SK-N-SH treated with all-trans-retinoic acid at 6 μM for 48 hours (cell line): Measurements from ENCODE around the gene CCNT1.
"Not testable (repeated sequence)": the region's sequence is repeated elsewhere in the genome, so short reads cannot be mapped to it uniquely, and the experiment has no call there.

ENCODE experiments used
- ATAC-seq: fragments of 200-7000 bp; cut with Tn5 transposase; 3 replicates; pipeline ENCODE4 v1.9.1; 2020; ENCODE audit warnings: mild to moderate bottlenecking, moderate library complexity
- ARNTL ChIP-seq: fragments of 450-650 bp; formaldehyde crosslinking; IDR thresholded peaks from 2 replicates; pipeline ENCODE4 v1.5.0; 2020; ENCODE audit warnings: low read depth, mild to moderate bottlenecking, moderate library complexity, borderline replicate concordance
- BACH2 ChIP-seq: fragments of 250-450 bp; sonication (Bioruptor Pico); IDR thresholded peaks from 2 replicates; pipeline ENCODE4 v1.9.0; 2021; ENCODE audit warnings: mild to moderate bottlenecking, borderline replicate concordance
- CSDC2 ChIP-seq: fragments of 250-450 bp; sonication (Bioruptor Pico); IDR thresholded peaks from 2 replicates; pipeline ENCODE4 v1.5.0; 2020; ENCODE audit warnings: mild to moderate bottlenecking, moderate library complexity
- ESRRG ChIP-seq: fragments of 250-450 bp; sonication (Bioruptor Pico); IDR thresholded peaks from 2 replicates; pipeline ENCODE4 v1.6.1; 2021; ENCODE audit warnings: mild to moderate bottlenecking
- GLIS3 ChIP-seq: fragments of 250-450 bp; sonication (Bioruptor Pico); IDR thresholded peaks from 2 replicates; pipeline ENCODE4 v1.5.0; 2020; ENCODE audit warnings: mild to moderate bottlenecking, moderate library complexity
- ISL1 ChIP-seq: fragments of 250-450 bp; sonication (Bioruptor Pico); IDR thresholded peaks from 2 replicates; pipeline ENCODE4 v2.1.2; 2022; ENCODE audit warnings: mild to moderate bottlenecking, moderate library complexity
- RARB ChIP-seq: fragments of 250-450 bp; sonication (Bioruptor Pico); IDR thresholded peaks from 2 replicates; pipeline ENCODE4 v1.8.0; 2021; ENCODE audit warnings: mild to moderate bottlenecking, moderate library complexity
- SNAI2 ChIP-seq: fragments of 250-450 bp; sonication (Bioruptor Pico); IDR thresholded peaks from 2 replicates; pipeline ENCODE4 v1.5.0; 2020; ENCODE audit warnings: mild to moderate bottlenecking, moderate library complexity
- TOX ChIP-seq: fragments of 250-450 bp; sonication (Bioruptor Pico); IDR thresholded peaks from 2 replicates; pipeline ENCODE4 v1.8.0; 2021; ENCODE audit warnings: mild to moderate bottlenecking, moderate library complexity, borderline replicate concordance
- ZC3H10 ChIP-seq: fragments of 250-450 bp; sonication (Bioruptor Pico); IDR thresholded peaks from 2 replicates; pipeline ENCODE4 v1.5.1; 2021; ENCODE audit warnings: mild to moderate bottlenecking, moderate library complexity
- ZFP3 ChIP-seq: fragments of 250-450 bp; sonication (Bioruptor Pico); IDR thresholded peaks from 2 replicates; pipeline ENCODE4 v1.5.0; 2020; ENCODE audit warnings: mild to moderate bottlenecking, moderate library complexity
- ZFP30 ChIP-seq: fragments of 450-650 bp; formaldehyde crosslinking; IDR thresholded peaks from 2 replicates; pipeline ENCODE4 v1.5.0; 2022; ENCODE audit warnings: mild to moderate bottlenecking, moderate library complexity
- ZNF565 ChIP-seq: fragments of 450-650 bp; formaldehyde crosslinking; conservative IDR thresholded peaks from 2 replicates; pipeline ENCODE4 v1.5.0; 2020; ENCODE audit warnings: low read depth, mild to moderate bottlenecking, moderate library complexity
- ZNF70 ChIP-seq: fragments of 450-650 bp; formaldehyde crosslinking; IDR thresholded peaks from 2 replicates; pipeline ENCODE4 v1.5.0; 2020; ENCODE audit warnings: mild to moderate bottlenecking, moderate library complexity
- ZNF8 ChIP-seq: fragments of 450-650 bp; formaldehyde crosslinking; IDR thresholded peaks from 2 replicates; pipeline ENCODE4 v1.5.0; 2020; ENCODE audit warnings: mild to moderate bottlenecking, moderate library complexity
- TF ChIP-seq, protein P1 (sequence below): fragments of 250-450 bp; sonication (Bioruptor Pico); IDR thresholded peaks from 2 replicates; pipeline ENCODE4 v1.8.0; 2020; ENCODE audit warnings: mild to moderate bottlenecking, moderate library complexity, borderline replicate concordance
- TF ChIP-seq, protein P2 (sequence below): fragments of 250-450 bp; sonication (Bioruptor Pico); IDR thresholded peaks from 2 replicates; pipeline ENCODE4 v1.8.0; 2021; ENCODE audit warnings: low read depth, mild to moderate bottlenecking, moderate library complexity, borderline replicate concordance
- TF ChIP-seq, protein P3 (sequence below): fragments of 250-450 bp; sonication (Bioruptor Pico); IDR thresholded peaks from 2 replicates; pipeline ENCODE4 v1.5.1; 2021; ENCODE audit warnings: mild to moderate bottlenecking, moderate library complexity
- TF ChIP-seq, protein P4 (sequence below): fragments of 250-450 bp; sonication (Bioruptor Pico); IDR thresholded peaks from 2 replicates; pipeline ENCODE4 v1.5.0; 2020; ENCODE audit warnings: mild to moderate bottlenecking, moderate library complexity

CCNT1 gene

DNA sequence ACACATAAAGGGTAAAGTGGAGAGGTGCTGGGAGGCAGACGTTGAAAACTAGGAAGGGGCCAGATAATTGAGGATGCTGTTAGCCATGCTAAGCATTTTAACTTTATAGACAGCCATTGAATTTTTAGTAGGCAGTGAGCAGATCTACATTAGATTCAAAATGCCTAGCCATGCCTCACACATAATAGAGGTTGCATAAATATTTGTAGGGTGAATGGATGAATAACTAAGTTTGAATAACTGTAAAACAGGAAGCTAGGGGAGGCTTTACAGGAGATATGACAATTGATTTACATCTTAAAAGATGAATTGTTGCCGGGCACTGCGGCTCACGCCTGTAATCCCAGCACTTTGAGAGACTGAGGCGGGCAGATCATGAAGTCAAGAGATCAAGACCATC, 12.3 kb upstream of the CCNT1 start:
- no peak for ATAC-seq

DNA sequence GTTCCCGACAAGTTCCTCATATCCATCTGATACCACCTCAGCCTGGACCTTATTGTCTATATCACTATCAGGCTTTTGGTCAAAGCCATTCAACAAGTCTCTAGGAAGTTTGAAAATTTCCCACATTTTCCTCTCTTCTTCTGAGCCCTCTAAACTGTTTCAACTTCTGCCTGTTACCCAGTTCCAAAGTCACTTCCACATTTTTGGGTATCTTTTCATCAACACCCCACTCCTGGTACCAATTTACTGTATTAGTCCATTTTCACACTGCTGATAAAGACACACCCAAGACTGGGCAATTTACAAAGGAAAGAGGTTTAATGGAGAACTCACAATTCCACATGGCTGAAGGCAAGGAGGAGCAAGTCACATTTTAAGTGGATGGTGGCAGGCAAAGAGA, 4.2 kb upstream of the CCNT1 start:
- not testable (repeated sequence) for ATAC-seq

More for the DNA sequence above, 12.3 kb upstream of the CCNT1 start:
- TF ChIP-seq GLIS3 (CRISPR knock-in tag) (no peak), BACH2 (no peak), ZNF70 (no peak), ISL1 (CRISPR knock-in tag) (no peak), ZNF565 (CRISPR knock-in tag) (no peak), CSDC2 (CRISPR knock-in tag) (no peak), RARB (CRISPR knock-in tag) (no peak), ZFP3 (CRISPR knock-in tag) (no peak)
- TF ChIP-seq, protein P1, sequence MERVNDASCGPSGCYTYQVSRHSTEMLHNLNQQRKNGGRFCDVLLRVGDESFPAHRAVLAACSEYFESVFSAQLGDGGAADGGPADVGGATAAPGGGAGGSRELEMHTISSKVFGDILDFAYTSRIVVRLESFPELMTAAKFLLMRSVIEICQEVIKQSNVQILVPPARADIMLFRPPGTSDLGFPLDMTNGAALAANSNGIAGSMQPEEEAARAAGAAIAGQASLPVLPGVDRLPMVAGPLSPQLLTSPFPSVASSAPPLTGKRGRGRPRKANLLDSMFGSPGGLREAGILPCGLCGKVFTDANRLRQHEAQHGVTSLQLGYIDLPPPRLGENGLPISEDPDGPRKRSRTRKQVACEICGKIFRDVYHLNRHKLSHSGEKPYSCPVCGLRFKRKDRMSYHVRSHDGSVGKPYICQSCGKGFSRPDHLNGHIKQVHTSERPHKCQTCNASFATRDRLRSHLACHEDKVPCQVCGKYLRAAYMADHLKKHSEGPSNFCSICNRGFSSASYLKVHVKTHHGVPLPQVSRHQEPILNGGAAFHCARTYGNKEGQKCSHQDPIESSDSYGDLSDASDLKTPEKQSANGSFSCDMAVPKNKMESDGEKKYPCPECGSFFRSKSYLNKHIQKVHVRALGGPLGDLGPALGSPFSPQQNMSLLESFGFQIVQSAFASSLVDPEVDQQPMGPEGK (CRISPR knock-in tag), result no peak

DNA sequence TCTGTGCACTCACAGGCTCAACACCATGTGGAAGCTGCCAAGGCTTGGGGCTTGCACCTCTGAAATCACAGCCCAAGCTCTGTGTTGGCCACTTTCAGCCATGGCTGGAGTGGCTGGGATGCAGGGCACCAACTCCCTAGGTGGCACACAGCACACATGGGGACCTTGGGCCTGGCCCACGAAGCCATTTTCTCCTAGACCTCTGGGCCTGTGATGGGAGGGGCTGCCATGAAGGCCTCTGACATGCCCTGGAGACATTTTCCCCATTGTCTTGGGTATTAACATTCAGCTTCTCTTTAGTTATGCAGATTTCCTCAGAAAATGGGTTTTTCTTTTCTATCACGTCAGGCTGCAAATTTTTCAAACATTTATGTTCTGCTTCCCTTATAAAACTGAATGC, 3.7 kb upstream of the CCNT1 start:
- ATAC-seq, result not testable (repeated sequence)

DNA sequence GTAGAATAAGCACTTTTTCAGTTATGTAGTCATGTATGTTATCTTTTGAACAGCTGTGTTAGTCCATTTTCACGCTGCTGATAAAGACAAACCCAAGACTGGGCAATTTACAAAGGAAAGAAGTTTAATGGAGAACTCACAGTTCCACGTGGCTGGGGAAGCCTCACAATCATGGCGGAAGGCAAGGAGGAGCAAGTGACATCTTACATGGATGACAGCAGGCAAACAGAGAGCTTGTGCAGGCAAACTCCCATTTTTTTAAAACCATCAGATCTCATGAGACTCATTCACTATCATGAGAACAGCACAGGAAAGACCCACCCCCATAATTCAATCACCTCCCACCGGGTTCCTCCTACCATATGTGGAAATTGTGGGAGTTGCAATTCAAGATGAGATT, 2.5 kb upstream of the CCNT1 start:
- ATAC-seq, result not testable (repeated sequence)

DNA sequence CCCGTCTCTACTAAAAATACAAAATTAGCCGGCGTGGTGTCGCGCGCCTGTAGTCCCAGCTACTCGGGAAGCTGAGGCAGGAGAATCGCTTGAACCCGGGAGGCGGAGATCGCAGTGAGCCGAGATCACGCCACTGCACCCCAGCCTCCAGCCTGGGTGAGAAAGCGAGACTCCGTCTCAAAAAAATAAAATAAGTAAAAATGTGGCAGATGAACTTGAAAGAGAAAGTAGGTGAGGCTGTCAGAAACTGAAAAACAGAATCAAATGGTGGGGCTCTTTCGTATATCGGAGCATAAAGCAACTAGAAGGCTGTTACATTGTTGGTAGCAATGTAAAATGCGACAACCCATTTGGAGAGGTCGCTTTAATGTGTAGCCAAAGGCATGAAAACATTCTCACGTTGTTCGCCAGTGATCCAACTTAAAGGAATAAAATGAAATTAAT, 767 bp upstream of the CCNT1 start:
- TF ChIP-seq ARNTL (CRISPR knock-in tag), result no peak
- TF ChIP-seq, protein P1 (CRISPR knock-in tag), result no peak
- TF ChIP-seq, protein P2, sequence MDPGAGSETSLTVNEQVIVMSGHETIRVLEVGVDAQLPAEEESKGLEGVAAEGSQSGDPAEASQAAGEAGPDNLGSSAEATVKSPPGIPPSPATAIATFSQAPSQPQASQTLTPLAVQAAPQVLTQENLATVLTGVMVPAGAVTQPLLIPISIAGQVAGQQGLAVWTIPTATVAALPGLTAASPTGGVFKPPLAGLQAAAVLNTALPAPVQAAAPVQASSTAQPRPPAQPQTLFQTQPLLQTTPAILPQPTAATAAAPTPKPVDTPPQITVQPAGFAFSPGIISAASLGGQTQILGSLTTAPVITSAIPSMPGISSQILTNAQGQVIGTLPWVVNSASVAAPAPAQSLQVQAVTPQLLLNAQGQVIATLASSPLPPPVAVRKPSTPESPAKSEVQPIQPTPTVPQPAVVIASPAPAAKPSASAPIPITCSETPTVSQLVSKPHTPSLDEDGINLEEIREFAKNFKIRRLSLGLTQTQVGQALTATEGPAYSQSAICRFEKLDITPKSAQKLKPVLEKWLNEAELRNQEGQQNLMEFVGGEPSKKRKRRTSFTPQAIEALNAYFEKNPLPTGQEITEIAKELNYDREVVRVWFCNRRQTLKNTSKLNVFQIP (CRISPR knock-in tag), result no peak
- no peak for TF ChIP-seq ZNF8 (CRISPR knock-in tag)
- TF ChIP-seq, protein P3, sequence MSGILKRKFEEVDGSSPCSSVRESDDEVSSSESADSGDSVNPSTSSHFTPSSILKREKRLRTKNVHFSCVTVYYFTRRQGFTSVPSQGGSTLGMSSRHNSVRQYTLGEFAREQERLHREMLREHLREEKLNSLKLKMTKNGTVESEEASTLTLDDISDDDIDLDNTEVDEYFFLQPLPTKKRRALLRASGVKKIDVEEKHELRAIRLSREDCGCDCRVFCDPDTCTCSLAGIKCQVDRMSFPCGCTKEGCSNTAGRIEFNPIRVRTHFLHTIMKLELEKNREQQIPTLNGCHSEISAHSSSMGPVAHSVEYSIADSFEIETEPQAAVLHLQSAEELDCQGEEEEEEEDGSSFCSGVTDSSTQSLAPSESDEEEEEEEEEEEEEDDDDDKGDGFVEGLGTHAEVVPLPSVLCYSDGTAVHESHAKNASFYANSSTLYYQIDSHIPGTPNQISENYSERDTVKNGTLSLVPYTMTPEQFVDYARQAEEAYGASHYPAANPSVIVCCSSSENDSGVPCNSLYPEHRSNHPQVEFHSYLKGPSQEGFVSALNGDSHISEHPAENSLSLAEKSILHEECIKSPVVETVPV, result no peak
- no peak for TF ChIP-seq TOX
- TF ChIP-seq RARB (CRISPR knock-in tag), result no peak
- TF ChIP-seq ZC3H10 (CRISPR knock-in tag), result no peak
- TF ChIP-seq, protein P4, sequence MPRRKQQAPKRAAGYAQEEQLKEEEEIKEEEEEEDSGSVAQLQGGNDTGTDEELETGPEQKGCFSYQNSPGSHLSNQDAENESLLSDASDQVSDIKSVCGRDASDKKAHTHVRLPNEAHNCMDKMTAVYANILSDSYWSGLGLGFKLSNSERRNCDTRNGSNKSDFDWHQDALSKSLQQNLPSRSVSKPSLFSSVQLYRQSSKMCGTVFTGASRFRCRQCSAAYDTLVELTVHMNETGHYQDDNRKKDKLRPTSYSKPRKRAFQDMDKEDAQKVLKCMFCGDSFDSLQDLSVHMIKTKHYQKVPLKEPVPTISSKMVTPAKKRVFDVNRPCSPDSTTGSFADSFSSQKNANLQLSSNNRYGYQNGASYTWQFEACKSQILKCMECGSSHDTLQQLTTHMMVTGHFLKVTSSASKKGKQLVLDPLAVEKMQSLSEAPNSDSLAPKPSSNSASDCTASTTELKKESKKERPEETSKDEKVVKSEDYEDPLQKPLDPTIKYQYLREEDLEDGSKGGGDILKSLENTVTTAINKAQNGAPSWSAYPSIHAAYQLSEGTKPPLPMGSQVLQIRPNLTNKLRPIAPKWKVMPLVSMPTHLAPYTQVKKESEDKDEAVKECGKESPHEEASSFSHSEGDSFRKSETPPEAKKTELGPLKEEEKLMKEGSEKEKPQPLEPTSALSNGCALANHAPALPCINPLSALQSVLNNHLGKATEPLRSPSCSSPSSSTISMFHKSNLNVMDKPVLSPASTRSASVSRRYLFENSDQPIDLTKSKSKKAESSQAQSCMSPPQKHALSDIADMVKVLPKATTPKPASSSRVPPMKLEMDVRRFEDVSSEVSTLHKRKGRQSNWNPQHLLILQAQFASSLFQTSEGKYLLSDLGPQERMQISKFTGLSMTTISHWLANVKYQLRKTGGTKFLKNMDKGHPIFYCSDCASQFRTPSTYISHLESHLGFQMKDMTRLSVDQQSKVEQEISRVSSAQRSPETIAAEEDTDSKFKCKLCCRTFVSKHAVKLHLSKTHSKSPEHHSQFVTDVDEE (CRISPR knock-in tag), result no peak
- TF ChIP-seq ESRRG (CRISPR knock-in tag), result no peak
- no peak for TF ChIP-seq ZFP30 (CRISPR knock-in tag)
- TF ChIP-seq SNAI2, result no peak
- ATAC-seq, result no peak; the same call in 2 of the 3 replicates
